Activated CD8-positive, alpha-beta memory T cell treated with anti-CD3 and anti-CD28 coated beads for 24 hours (primary cell): ENCODE data around the gene ZFPM1.
"Not testable (repeated sequence)": the region's sequence is repeated elsewhere in the genome, so short reads cannot be mapped to it uniquely, and the experiment has no call there.

Source experiments
- DNase-seq: peaks from one replicate; pipeline ENCODE4 v3.0.0-alpha.2; 2020

ZFPM1 gene

DNA sequence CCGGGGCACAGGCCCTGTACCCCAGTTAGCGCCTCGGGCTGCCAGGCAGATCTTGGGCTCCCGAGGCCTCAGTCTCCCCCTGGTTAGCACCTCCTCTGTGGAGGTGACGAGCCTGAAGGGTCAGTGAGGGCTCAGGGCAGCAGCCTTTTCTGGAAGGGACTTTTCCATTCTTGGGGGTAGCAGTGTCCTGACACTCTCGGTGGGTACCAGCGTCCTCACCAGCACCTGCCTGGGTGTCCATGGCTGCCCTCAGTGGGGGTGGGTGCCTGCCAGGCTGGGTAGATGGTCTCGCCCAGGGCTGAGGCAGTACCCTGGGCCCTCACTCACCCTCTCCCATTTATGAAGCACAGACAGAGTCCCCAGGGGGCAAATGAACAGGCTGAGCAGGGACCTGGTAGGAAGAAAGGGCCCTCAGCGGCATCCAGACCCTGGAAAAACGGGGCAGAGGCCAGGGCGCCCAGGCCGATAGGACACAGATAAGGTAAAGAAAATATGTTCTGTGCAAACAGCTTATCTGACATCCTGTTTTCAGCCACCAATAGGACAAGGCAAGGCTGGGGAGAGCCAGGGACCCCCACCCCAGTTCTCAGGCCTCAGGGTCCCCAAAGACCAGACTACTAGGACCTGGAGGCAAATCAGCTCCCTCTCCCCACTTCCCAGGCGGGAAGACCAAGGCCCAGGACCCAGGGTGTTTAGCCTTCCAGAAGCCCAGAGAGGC is 50.9 kb downstream of the ZFPM1 start:
- no peak for DNase-seq

DNA sequence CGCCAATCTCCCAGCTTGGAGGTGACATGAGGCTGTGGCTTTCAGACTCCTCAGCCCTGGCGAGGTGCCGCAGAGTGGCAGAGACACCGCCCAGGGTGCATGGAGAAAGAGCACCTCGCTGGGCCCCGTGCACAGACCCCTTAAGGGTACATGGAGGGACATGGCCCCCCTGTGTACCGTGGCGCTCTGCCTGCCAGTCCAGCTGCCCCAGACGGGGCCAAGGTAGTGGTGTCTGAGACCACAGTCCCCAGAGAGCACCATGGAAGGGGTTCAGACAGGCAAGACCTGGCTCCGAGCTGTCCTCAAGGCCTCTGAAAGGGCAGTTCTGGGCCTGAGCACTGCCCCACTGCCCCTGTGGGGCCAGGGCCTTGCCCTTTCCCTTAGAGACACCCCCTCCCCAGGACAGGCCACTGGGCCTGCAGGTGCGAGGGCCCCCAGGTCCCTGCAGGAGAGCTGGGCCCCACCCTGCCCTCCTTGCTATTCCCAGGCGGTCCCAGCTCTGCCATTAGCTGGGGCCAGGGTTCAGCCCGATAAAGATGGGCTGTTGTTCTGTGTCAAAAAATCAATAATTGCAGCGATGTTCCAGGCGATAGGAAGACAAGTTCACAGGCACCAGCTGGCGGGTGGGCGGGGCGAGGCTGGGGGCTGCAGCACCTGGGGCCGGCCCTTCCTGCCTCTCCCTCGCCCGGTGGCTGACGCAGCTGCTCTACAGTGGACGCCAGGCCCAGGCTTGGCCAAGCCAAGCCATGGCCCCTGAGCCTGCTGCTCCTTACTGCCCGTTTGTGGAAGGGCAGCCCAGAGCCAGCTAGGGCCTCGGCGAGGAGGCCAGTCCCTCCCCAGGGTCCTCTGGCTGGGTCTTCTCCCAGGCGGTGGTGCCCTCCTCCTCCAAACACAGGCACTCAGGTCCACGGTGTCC is 51.7 kb downstream of the ZFPM1 start:
- DNase-seq: no peak

GRCh38 chr16:88505405-88506082 is 52.5 kb downstream of the ZFPM1 start:
- peak; percentile 76 for DNase-seq

DNA sequence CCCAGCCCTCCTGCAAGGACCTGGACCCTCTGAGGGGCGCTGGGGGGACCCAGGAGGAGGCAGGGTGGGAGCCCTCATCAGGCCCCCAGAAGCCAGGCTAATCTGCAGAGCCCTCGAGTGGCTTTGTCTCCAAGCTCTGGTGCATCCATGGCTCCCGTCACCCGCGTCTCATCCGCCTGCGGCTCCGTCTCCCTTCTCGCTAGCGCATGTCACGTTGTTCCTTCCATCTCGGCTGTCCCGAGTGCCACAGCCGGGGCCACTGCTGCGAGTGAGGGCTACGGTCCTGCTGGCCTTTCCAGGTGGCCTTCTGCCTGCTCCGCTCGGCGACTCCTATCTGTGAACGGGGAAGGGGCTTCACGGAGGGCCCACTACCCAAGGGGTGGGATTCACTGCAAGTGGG is 53.6 kb downstream of the ZFPM1 start:
- no peak for DNase-seq

GRCh38 chr16:88507231-88507743 is 54.2 kb downstream of the ZFPM1 start:
- DNase-seq: no peak

DNA sequence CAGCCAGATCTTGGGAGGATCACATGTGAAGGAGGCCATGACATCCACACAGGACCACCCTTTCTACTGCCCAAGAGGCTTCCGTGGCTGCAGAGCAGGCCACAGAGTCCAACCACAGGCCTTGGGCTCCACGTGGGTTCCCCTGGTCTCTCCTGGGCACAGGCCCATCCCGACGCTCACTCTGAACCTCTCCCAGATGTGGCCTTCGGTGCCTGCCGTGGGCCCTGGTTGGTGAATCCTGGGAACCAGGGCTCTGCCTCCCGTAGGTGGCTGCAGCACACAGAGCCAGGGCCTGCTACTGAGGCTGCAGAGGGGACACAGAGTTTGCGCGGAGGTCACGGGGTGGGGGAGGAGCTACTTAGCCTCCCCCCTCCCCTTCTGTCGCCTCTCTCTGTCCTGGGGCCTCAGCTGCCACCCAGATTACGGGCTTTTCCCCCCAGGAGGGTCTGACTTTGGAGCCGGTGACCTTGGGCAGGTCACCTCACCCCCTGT is 55.3 kb downstream of the ZFPM1 start:
- DNase-seq: no peak

- DNase-seq: no peak
Measured at GRCh38 chr16:88508868-88509748, 56.0 kb downstream of the ZFPM1 start.

GRCh38 chr16:88509749-88510069 is 56.6 kb downstream of the ZFPM1 start:
- no peak for DNase-seq

- DNase-seq: no peak
Measured at GRCh38 chr16:88510091-88510994, 57.3 kb downstream of the ZFPM1 start.

GRCh38 chr16:88511060-88511459 is 58.0 kb downstream of the ZFPM1 start:
- DNase-seq: no peak

GRCh38 chr16:88511906-88512305 is 58.8 kb downstream of the ZFPM1 start:
- no peak for DNase-seq

GRCh38 chr16:88512728-88513696 is 59.9 kb downstream of the ZFPM1 start:
- no peak for DNase-seq

GRCh38 chr16:88514070-88514469 is 61.0 kb downstream of the ZFPM1 start:
- no peak for DNase-seq

GRCh38 chr16:88514526-88515232 is 61.6 kb downstream of the ZFPM1 start:
- no peak for DNase-seq

DNA sequence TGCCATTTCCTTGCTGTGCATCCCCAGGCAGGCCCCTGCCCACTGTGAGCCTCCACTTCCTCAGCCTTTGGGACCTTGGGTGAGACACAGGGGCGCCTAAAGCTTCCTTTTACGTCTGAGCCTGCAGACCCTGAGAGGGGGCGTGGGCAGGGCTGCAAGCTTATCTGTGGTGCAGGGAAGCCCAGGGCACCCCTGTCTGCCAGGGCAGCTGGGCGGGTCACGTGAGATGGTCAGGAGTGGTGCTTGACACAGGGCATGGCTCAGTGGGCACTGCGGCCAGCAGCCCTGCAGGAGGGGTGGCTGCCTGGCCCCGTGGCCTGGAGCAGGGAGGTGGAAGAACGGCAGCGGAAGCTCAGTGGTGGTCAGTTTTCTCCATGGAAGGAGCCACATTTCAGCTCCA is 62.3 kb downstream of the ZFPM1 start:
- no peak for DNase-seq

- no peak for DNase-seq
Measured at GRCh38 chr16:88515925-88516594, 63.0 kb downstream of the ZFPM1 start.

DNA sequence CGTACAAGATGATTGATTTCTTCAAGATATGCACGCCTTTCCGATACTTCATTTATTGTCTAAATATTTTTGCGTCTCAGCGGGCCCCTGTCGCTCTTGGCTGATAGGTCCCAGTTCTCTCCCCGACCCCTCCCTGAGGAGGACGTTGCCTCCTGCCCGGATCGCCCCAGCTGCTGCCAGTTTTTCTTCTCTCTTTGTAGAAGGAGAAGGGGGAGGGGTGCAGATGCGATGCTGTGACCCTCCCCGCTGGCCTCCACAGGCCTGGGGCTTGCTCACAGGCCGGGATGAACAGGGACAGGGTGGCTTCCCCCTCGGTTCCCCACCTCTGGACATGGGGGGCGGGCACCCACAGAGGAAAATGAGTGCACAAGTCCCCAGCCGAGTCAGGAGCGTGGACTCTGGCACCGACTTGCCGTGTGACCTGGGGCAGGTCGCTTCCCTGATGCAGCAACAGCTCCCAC is 63.6 kb downstream of the ZFPM1 start:
- DNase-seq: no peak

DNA sequence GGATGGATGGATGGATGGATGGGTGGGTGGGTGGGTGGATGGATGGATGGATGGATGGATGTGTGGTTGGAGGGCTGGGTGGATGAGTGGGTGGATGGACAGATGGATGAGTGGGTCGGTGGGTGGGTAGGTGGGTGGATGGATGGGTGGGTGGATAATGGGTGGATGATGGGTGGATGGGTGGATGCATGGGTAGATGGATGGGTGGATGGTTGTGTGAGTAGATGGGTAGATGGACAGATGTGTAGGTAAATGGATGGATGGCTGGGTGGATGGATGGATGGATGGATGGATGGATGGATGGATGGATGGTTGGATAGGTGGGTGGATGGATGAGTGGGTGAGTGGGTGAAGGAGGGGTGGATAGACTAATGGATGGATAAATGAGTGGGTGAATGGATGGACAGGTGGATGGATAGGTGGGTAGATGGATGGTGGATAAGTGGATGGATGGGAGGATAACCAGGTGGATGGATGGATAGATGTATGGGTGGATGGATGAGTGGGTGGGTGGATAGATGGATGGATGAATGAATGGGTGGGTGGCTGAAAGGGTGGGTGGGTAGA is 64.2 kb downstream of the ZFPM1 start:
- DNase-seq: not testable (repeated sequence)
